NB4 (cell line): Measurements from ENCODE around the gene FOXA1.

Source experiments
- POLR2A ChIP-seq: IDR thresholded peaks from 2 replicates; pipeline ENCODE4 v1.6.1; 2011; ENCODE audit warnings: mild to moderate bottlenecking; ENCODE audit not compliant: insufficient read length; ENCODE audit errors: extremely low read depth
- TF ChIP-seq, protein P1 (sequence below): IDR thresholded peaks from one replicate; pipeline ENCODE4 v1.5.1; 2012; ENCODE audit warnings: low read depth, low read length

DNA sequence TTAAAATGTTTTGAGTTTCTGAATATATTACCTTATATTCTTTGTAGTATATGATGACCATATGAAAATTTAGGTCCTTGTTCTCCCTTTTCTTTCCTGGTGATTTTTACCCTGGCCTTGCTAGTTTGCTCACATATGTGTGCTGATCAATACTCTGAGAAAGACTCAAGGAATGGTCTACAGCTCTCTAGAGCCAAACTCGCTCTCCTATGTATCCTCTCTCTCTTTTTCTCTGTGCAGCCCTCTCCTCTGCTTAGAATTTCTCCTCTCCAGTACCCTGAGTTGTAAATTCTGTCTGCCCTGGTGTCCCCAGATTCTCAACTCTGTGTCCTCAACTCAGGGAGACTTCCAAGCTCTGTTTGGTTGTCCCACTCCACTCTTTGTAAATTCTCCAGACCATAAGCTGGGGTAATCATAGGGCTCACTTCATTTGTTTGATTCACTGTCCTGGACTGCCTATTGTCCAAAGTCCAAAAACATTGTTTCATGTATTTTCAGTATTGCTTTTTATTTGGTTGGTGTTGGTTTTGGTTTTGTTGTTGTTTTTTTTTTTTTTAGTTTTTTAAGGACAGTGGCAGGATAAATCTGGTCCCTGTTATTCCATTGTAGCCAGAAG lies 41.0 kb downstream of the FOXA1 start:
- TF ChIP-seq, protein P1, sequence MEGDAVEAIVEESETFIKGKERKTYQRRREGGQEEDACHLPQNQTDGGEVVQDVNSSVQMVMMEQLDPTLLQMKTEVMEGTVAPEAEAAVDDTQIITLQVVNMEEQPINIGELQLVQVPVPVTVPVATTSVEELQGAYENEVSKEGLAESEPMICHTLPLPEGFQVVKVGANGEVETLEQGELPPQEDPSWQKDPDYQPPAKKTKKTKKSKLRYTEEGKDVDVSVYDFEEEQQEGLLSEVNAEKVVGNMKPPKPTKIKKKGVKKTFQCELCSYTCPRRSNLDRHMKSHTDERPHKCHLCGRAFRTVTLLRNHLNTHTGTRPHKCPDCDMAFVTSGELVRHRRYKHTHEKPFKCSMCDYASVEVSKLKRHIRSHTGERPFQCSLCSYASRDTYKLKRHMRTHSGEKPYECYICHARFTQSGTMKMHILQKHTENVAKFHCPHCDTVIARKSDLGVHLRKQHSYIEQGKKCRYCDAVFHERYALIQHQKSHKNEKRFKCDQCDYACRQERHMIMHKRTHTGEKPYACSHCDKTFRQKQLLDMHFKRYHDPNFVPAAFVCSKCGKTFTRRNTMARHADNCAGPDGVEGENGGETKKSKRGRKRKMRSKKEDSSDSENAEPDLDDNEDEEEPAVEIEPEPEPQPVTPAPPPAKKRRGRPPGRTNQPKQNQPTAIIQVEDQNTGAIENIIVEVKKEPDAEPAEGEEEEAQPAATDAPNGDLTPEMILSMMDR = no peak
- TF ChIP-seq POLR2A = no peak
